Gastroesophageal sphincter (tissue), 4 donors: ENCODE results near the gene GRM8. TPM values are rescaled to one million over a fixed set of nuclear protein-coding genes. Genes with fewer than 3 reads are reported as not detected.

Source experiments
- ATAC-seq: fragments of 150-250 bp; one replicate; pipeline ENCODE4 v1.9.1; 2016; ENCODE audit warnings: mild to moderate bottlenecking, moderate library complexity
- H3K27ac ChIP-seq, 4 donors: fragments of 200-600 bp; sonication (generic) in 3 of 4; 1 replicate in 3 of 4; 2 replicates in 1 of 4; pipeline ENCODE4 v1.5.1; 2016 to 2019
- H3K27me3 ChIP-seq: fragments of 200-600 bp; sonication (generic); one replicate; pipeline ENCODE4 v1.5.1; 2019
- H3K36me3 ChIP-seq, 2 donors: fragments of 200-600 bp; sonication (generic); one replicate each; pipeline ENCODE4 v1.5.1; 2019; ENCODE audit warnings: control low read depth in 1 of 2
- H3K4me1 ChIP-seq, 3 donors: fragments of 200-600 bp; sonication (generic); 1 replicate in 2 of 3; 2 replicates in 1 of 3; pipeline ENCODE4 v1.5.1; 2016 to 2019; ENCODE audit warnings: control low read depth in 2 of 3
- H3K4me3 ChIP-seq, 2 donors: fragments of 200-600 bp; sonication (generic); one replicate each; pipeline ENCODE4 v1.5.1; 2019; ENCODE audit warnings: mild to moderate bottlenecking in 1 of 2, moderate library complexity in 1 of 2
- H3K9me3 ChIP-seq, 3 donors: fragments of 200-600 bp; sonication (generic); one replicate each; pipeline ENCODE4 v1.5.1; 2017 to 2019; ENCODE audit warnings: control low read depth in 2 of 3
- EP300 ChIP-seq: sonication (generic); formaldehyde crosslinking; IDR thresholded peaks from one replicate; pipeline ENCODE4 v1.6.1; 2017; ENCODE audit warnings: antibody characterized with exemption, mild to moderate bottlenecking
- POLR2A ChIP-seq, 2 donors: fragments of 450-650 bp; IDR thresholded peaks; one replicate each; pipeline ENCODE4 v1.6.1; 2017; ENCODE audit warnings: antibody characterized with exemption in 2 of 2, mild to moderate bottlenecking in 2 of 2, moderate library complexity in 1 of 2
- POLR2AphosphoS5 ChIP-seq: sonication (generic); formaldehyde crosslinking; IDR thresholded peaks from one replicate; pipeline ENCODE4 v1.6.1; 2017; ENCODE audit warnings: antibody characterized with exemption
- WGBS, 2 donors: methylation state at CpG; one replicate each; pipeline ENCODE4 v1.1.5; 2018; ENCODE audit warnings: low coverage in 1 of 2; 5-methylcytosine and 5-hydroxymethylcytosine counted together
- total RNA-seq, 4 donors: library from RNA; depleted of rRNA; stranded (reverse); fragments of >200 nt; gene quantifications; one replicate each; pipeline ENCODE4 v1.1.0, GENCODE V29; 2016
- TF ChIP-seq, protein P1 (sequence below), 4 experiments: fragments of 200-600 bp in 2 of 4; fragments of 450-650 bp in 2 of 4; sonication (generic) in 1 of 4; IDR thresholded peaks; one replicate each; pipeline ENCODE4 v1.5.1; 2017 to 2019; ENCODE audit warnings: antibody characterized with exemption in 4 of 4, mild to moderate bottlenecking in 2 of 4, moderate library complexity in 2 of 4

The GRM8 gene
- total RNA-seq, 4 donors from 2014 or later, result 0.07 to 3.4 (median 0.93) TPM; not detected in 1

DNA sequence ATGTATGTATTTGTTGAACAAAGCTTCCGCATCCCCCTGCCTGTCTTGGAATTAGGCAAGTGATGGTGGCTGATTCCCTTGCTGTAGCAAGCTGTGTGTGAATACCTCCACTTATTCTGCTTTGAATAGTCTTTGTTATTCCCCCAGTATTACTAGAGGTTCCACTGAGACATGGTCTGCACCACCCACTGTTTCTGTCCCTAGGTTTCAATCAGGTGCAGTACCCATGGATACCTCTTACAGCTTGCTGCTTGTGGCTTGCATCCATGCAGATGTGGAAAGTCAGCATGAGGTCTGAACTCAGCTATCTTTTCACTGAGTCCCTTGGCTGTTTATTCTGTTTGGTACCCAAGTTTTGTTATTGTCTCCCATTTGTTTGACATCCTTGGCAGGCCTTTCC lies 447.4 kb downstream of the GRM8 start:
- no peak for TF ChIP-seq EP300
- TF ChIP-seq POLR2A (IDR thresholded peaks at IDR 0.05), result no peak
- no peak for ATAC-seq

GRCh38 chr7:126804604-126805003 lies 448.1 kb downstream of the GRM8 start:
- no peak for TF ChIP-seq POLR2A (IDR thresholded peaks at IDR 0.05)
- no peak for TF ChIP-seq POLR2AphosphoS5
- 14 to 40% methylated on average over 2 of the region's 2 CpGs for WGBS, 2 donors
- Histone ChIP-seq H3K9me3 (no peaks in the 10 kb centered on the region), H3K4me3 (no peak overlapping the region), H3K27ac (no peak overlapping the region), H3K36me3 (no peaks in the 10 kb centered on the region), H3K27me3 (peaks cover 3% of the 10 kb centered on the region), H3K4me1 (no peaks in the 10 kb centered on the region)
- no peak for ATAC-seq

More for the DNA sequence above, 447.4 kb downstream of the GRM8 start:
- Histone ChIP-seq H3K4me1 (no peaks in the 10 kb centered on the region), H3K9me3 (no peaks in the 10 kb centered on the region), H3K27me3 (peaks cover 3% of the 10 kb centered on the region), H3K27ac (no peak overlapping the region), H3K36me3 (no peaks in the 10 kb centered on the region), H3K4me3 (no peak overlapping the region)
- 83% methylated on average over 1 of the region's 1 CpG; no CpG with 5 or more reads in 1 of the 2 donors for WGBS, 2 donors

- peaks cover 3% of the 10 kb centered on the region for H3K27me3 ChIP-seq
- no peak for TF ChIP-seq POLR2A (IDR thresholded peaks at IDR 0.05)
- TF ChIP-seq, protein P1, sequence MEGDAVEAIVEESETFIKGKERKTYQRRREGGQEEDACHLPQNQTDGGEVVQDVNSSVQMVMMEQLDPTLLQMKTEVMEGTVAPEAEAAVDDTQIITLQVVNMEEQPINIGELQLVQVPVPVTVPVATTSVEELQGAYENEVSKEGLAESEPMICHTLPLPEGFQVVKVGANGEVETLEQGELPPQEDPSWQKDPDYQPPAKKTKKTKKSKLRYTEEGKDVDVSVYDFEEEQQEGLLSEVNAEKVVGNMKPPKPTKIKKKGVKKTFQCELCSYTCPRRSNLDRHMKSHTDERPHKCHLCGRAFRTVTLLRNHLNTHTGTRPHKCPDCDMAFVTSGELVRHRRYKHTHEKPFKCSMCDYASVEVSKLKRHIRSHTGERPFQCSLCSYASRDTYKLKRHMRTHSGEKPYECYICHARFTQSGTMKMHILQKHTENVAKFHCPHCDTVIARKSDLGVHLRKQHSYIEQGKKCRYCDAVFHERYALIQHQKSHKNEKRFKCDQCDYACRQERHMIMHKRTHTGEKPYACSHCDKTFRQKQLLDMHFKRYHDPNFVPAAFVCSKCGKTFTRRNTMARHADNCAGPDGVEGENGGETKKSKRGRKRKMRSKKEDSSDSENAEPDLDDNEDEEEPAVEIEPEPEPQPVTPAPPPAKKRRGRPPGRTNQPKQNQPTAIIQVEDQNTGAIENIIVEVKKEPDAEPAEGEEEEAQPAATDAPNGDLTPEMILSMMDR (IDR thresholded peaks at IDR 0.05), result no peak
- TF ChIP-seq POLR2AphosphoS5, result no peak
- TF ChIP-seq EP300, result no peak
- H3K36me3 ChIP-seq, result no peaks in the 10 kb centered on the region
- H3K27ac ChIP-seq, result no peak overlapping the region
- no peak overlapping the region for H3K4me3 ChIP-seq
- 12 to 39% methylated on average over 2 of the region's 2 CpGs for WGBS, 2 donors
- H3K4me1 ChIP-seq, result no peaks in the 10 kb centered on the region
- no peak for ATAC-seq
- no peaks in the 10 kb centered on the region for H3K9me3 ChIP-seq
These were observed 448.8 kb downstream of the GRM8 start for GRCh38 chr7:126803990-126804389.

DNA sequence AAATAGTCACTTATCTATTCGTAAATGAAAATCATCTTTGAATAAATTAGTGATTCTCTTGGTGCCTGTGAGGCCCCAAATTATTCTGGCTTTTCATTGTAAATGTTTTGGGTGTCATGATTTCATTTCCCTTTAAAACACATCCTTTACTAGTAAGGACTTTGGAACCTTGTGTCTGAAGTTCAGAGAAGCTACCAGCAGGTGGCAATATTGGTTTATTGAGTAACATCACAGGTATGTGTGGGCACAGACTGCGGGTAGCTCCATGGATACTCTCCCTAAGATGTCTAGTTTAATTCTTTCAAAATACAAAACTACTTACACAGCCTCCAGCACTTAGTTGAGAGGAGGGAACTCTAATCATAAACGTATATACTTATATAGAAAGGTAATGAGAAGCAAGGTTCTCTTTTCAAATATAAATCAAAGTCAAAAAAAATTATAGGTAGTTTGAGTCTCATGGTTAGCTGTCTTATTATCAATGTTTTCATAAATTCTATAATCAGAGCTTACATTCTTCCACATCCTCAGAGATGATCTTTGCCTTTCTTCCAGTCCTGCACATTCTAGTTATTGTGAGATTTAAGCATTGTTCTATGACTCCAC lies 449.6 kb downstream of the GRM8 start:
- Histone ChIP-seq H3K4me3 (no peak overlapping the region), H3K27me3 (peaks cover 3% of the 10 kb centered on the region), H3K27ac (no peak overlapping the region), H3K9me3 (no peaks in the 10 kb centered on the region), H3K4me1 (no peaks in the 10 kb centered on the region), H3K36me3 (no peaks in the 10 kb centered on the region)
- no peak for TF ChIP-seq POLR2AphosphoS5
- TF ChIP-seq, protein P1 (IDR thresholded peaks at IDR 0.05), result peak; percentile 12 to 57 (median 42)
- WGBS, 2 donors, result 21 to 23% methylated on average over 3 of the region's 3 CpGs
- ATAC-seq, result no peak

- Histone ChIP-seq H3K4me1 (no peaks in the 10 kb centered on the region), H3K27me3 (peaks cover 2% of the 10 kb centered on the region), H3K9me3 (no peaks in the 10 kb centered on the region), H3K4me3 (no peak overlapping the region), H3K27ac (no peak overlapping the region), H3K36me3 (no peaks in the 10 kb centered on the region)
- TF ChIP-seq POLR2A (IDR thresholded peaks at IDR 0.05), result no peak
- TF ChIP-seq EP300, result no peak
- TF ChIP-seq POLR2AphosphoS5, result no peak
- TF ChIP-seq, protein P1 (IDR thresholded peaks at IDR 0.05), result no peak
- WGBS, 2 donors, result 65 to 84% methylated on average over 3 of the region's 3 CpGs
- ATAC-seq, result no peak
These were observed 451.0 kb downstream of the GRM8 start for GRCh38 chr7:126801733-126802132.

- no peak for ATAC-seq
- 89% methylated on average over 1 of the region's 1 CpG; no CpG with 5 or more reads in 1 of the 2 donors for WGBS, 2 donors
- TF ChIP-seq POLR2A (IDR thresholded peaks at IDR 0.05), result no peak
- TF ChIP-seq POLR2AphosphoS5, result no peak
- TF ChIP-seq EP300, result no peak
- TF ChIP-seq, protein P1 (IDR thresholded peaks at IDR 0.05), result no peak
These were observed 453.2 kb downstream of the GRM8 start for GRCh38 chr7:126799541-126799940.

More at GRCh38 chr7:126799541-126799940, 453.2 kb downstream of the GRM8 start:
- H3K4me1 ChIP-seq, result no peaks in the 10 kb centered on the region
- H3K4me3 ChIP-seq, result no peak overlapping the region
- H3K36me3 ChIP-seq, result no peaks in the 10 kb centered on the region
- H3K9me3 ChIP-seq, result no peaks in the 10 kb centered on the region
- H3K27ac ChIP-seq, result no peak overlapping the region
- H3K27me3 ChIP-seq, result no peaks in the 10 kb centered on the region
